ENCODE data around the gene IGFBP4.

IGFBP4 gene

GRCh38 chr17:40490289-40490853, 47.1 kb downstream of the IGFBP4 start:
- peak; percentile 51 for DNase-seq (ENCODE audit: low spot score)
- FAIRE-seq = no peak

GRCh38 chr17:40490982-40491381, 47.7 kb downstream of the IGFBP4 start:
- FAIRE-seq (no peak), DNase-seq (ENCODE audit: low spot score) (no peak)

- no peak for FAIRE-seq
Measured at GRCh38 chr17:40491486-40491885, 48.2 kb downstream of the IGFBP4 start.

GRCh38 chr17:40493697-40494096, 50.4 kb downstream of the IGFBP4 start:
- DNase-seq (ENCODE audit: low spot score) (no peak), FAIRE-seq (peak; percentile 61)

More at GRCh38 chr17:40491486-40491885, 48.2 kb downstream of the IGFBP4 start:
- no peak for DNase-seq (ENCODE audit: low spot score)

GRCh38 chr17:40495140-40495539, 51.9 kb downstream of the IGFBP4 start:
- DNase-seq (ENCODE audit: low spot score) (no peak), FAIRE-seq (no peak)

- FAIRE-seq (peak; percentile 65), DNase-seq (ENCODE audit: low spot score) (no peak)
Measured at GRCh38 chr17:40496170-40496569, 52.9 kb downstream of the IGFBP4 start.

- FAIRE-seq = peak; percentile 9
Measured at GRCh38 chr17:40496634-40497420, 53.6 kb downstream of the IGFBP4 start.

GRCh38 chr17:40497695-40498094, 54.4 kb downstream of the IGFBP4 start:
- DNase-seq (ENCODE audit: low spot score) (no peak), FAIRE-seq (no peak)

More at GRCh38 chr17:40496634-40497420, 53.6 kb downstream of the IGFBP4 start:
- DNase-seq (ENCODE audit: low spot score) = no peak

- no peak for DNase-seq (ENCODE audit: low spot score)
- no peak for FAIRE-seq
Measured at GRCh38 chr17:40498281-40499084, 55.2 kb downstream of the IGFBP4 start.

- FAIRE-seq (no peak), DNase-seq (ENCODE audit: low spot score) (peak; percentile 71)
Measured at GRCh38 chr17:40499551-40500189, 56.4 kb downstream of the IGFBP4 start.

- no peak for FAIRE-seq
- no peak for DNase-seq (ENCODE audit: low spot score)
Measured at GRCh38 chr17:40500190-40500589, 56.9 kb downstream of the IGFBP4 start.

GRCh38 chr17:40500709-40501108, 57.5 kb downstream of the IGFBP4 start:
- no peak for FAIRE-seq
- no peak for DNase-seq (ENCODE audit: low spot score)

GRCh38 chr17:40501499-40501911, 58.3 kb downstream of the IGFBP4 start, which contains the start of gene TNS4:
TNS4 (minus strand) TSS chr17:40501623; CDS start chr17:40496425, 5,198 bp downstream.
- DNase-seq (ENCODE audit: low spot score) (no peak), FAIRE-seq (no peak)

GRCh38 chr17:40502716-40503115, 59.5 kb downstream of the IGFBP4 start:
- DNase-seq (ENCODE audit: low spot score) = no peak
- no peak for FAIRE-seq

- DNase-seq (ENCODE audit: low spot score) = no peak
- FAIRE-seq = no peak
Measured at GRCh38 chr17:40503154-40503553, 59.9 kb downstream of the IGFBP4 start.

- DNase-seq (ENCODE audit: low spot score) (no peak), FAIRE-seq (no peak)
Measured at GRCh38 chr17:40506786-40507185, 63.5 kb downstream of the IGFBP4 start.
